Large intestine (tissue), 3 donors: ENCODE measurements around the gene CHSY1. TPM values are rescaled to one million over a fixed set of nuclear protein-coding genes. Genes with fewer than 3 reads are reported as not detected.
A peak's percentile ranks its signal among the peaks of the same experiment; 100 is the strongest.

Experiments
- DNase-seq, 2 donors: peaks; one replicate each; pipeline versions ENCODE4 v3.0.0 to v3.0.0-alpha.2; 2013
- H3K27ac ChIP-seq: one replicate; pipeline ENCODE4 v1.5.1; 2013; ENCODE audit warnings: low read length
- H3K27me3 ChIP-seq: 2 replicates; pipeline ENCODE4 v1.6.1; 2013; ENCODE audit warnings: low read length; ENCODE audit not compliant: control insufficient read depth, insufficient read depth
- H3K36me3 ChIP-seq: 2 replicates; pipeline ENCODE4 v1.6.1; 2013; ENCODE audit warnings: low read length; ENCODE audit not compliant: control insufficient read depth, insufficient read depth
- H3K4me1 ChIP-seq: one replicate; pipeline ENCODE4 v1.6.1; 2013; ENCODE audit warnings: low read length; ENCODE audit not compliant: control insufficient read depth, insufficient read depth
- H3K4me3 ChIP-seq: one replicate; pipeline ENCODE4 v1.5.1; 2013; ENCODE audit warnings: low read length
- H3K9me3 ChIP-seq: one replicate; pipeline ENCODE4 v1.6.1; 2013; ENCODE audit warnings: mild to moderate bottlenecking, low read depth, low read length, moderate library complexity; ENCODE audit not compliant: control insufficient read depth
- WGBS: methylation state at CpG from one replicate; pipeline ENCODE4 v1.1.5; 2013; ENCODE audit warnings: low lambda C conversion rate; ENCODE audit not compliant: insufficient coverage; 5-methylcytosine and 5-hydroxymethylcytosine counted together
- polyA plus RNA-seq: library from polyadenylated mRNA; unstranded; fragments of 120-200 nt; gene quantifications from one replicate; pipeline ENCODE4 v1.2.1, GENCODE V29; 2013

The CHSY1 gene
- polyA plus RNA-seq, 1 donor: 14.9 TPM

- Histone ChIP-seq H3K9me3 (no peaks in the 10 kb centered on the region), H3K27me3 (no peaks in the 10 kb centered on the region), H3K27ac (peak overlapping the region; percentile 44), H3K36me3 (no peaks in the 10 kb centered on the region), H3K4me3 (no peak overlapping the region), H3K4me1 (no peaks in the 10 kb centered on the region)
- WGBS: no CpG with 5 or more reads among the region's 29 CpGs
- no peak for DNase-seq
Observed at GRCh38 chr15:101188637-101189408, 63.0 kb downstream of the CHSY1 start.

- 76% methylated on average over 4 of the region's 18 CpGs for WGBS
- no peaks in the 10 kb centered on the region for H3K4me1 ChIP-seq
Observed at GRCh38 chr15:101187820-101188636, 63.8 kb downstream of the CHSY1 start.

GRCh38 chr15:101185770-101186169 is 66.1 kb downstream of the CHSY1 start:
- H3K27ac ChIP-seq: no peak overlapping the region

More at GRCh38 chr15:101187820-101188636, 63.8 kb downstream of the CHSY1 start:
- DNase-seq: peak in 1 of 2 donors; percentile 49
- Histone ChIP-seq H3K27ac (peak overlapping the region; percentile 32), H3K36me3 (peaks cover 2% of the 10 kb centered on the region), H3K4me3 (no peak overlapping the region), H3K9me3 (no peaks in the 10 kb centered on the region), H3K27me3 (no peaks in the 10 kb centered on the region)

GRCh38 chr15:101185336-101185735 is 66.5 kb downstream of the CHSY1 start:
- Histone ChIP-seq H3K27me3 (no peaks in the 10 kb centered on the region), H3K9me3 (no peaks in the 10 kb centered on the region), H3K4me3 (no peak overlapping the region), H3K36me3 (peaks cover 2% of the 10 kb centered on the region), H3K27ac (no peak overlapping the region), H3K4me1 (no peaks in the 10 kb centered on the region)
- DNase-seq: no peak
- no CpG with 5 or more reads among the region's 6 CpGs for WGBS

More at GRCh38 chr15:101185770-101186169, 66.1 kb downstream of the CHSY1 start:
- H3K27me3 ChIP-seq: no peaks in the 10 kb centered on the region
- no peak for DNase-seq
- no peak overlapping the region for H3K4me3 ChIP-seq
- no peaks in the 10 kb centered on the region for H3K9me3 ChIP-seq
- H3K4me1 ChIP-seq: no peaks in the 10 kb centered on the region
- 100% methylated on average over 1 of the region's 5 CpGs for WGBS
- peaks cover 2% of the 10 kb centered on the region for H3K36me3 ChIP-seq

GRCh38 chr15:101184830-101185229 is 67.0 kb downstream of the CHSY1 start:
- Histone ChIP-seq H3K27me3 (no peaks in the 10 kb centered on the region), H3K9me3 (no peaks in the 10 kb centered on the region), H3K4me3 (no peak overlapping the region), H3K36me3 (peaks cover 2% of the 10 kb centered on the region), H3K27ac (no peak overlapping the region), H3K4me1 (no peaks in the 10 kb centered on the region)
- no peak for DNase-seq
- 94% methylated on average over 2 of the region's 7 CpGs for WGBS

GRCh38 chr15:101183931-101184305 is 67.9 kb downstream of the CHSY1 start:
- no peak for DNase-seq
- H3K36me3 ChIP-seq: peaks cover 2% of the 10 kb centered on the region
- no CpG with 5 or more reads among the region's 5 CpGs for WGBS
- H3K4me1 ChIP-seq: no peaks in the 10 kb centered on the region
- H3K4me3 ChIP-seq: no peak overlapping the region
- H3K27ac ChIP-seq: no peak overlapping the region
- H3K27me3 ChIP-seq: no peaks in the 10 kb centered on the region
- H3K9me3 ChIP-seq: no peaks in the 10 kb centered on the region

- Histone ChIP-seq H3K4me3 (no peak overlapping the region), H3K27me3 (no peaks in the 10 kb centered on the region), H3K27ac (no peak overlapping the region), H3K9me3 (no peaks in the 10 kb centered on the region), H3K36me3 (peaks cover 6% of the 10 kb centered on the region), H3K4me1 (no peaks in the 10 kb centered on the region)
- DNase-seq: no peak
- no CpG with 5 or more reads among the region's 9 CpGs for WGBS
Observed at GRCh38 chr15:101183226-101183930, 68.5 kb downstream of the CHSY1 start.

GRCh38 chr15:101182215-101182614 is 69.6 kb downstream of the CHSY1 start:
- Histone ChIP-seq H3K27me3 (no peaks in the 10 kb centered on the region), H3K36me3 (peaks cover 17% of the 10 kb centered on the region), H3K4me3 (no peak overlapping the region), H3K4me1 (no peaks in the 10 kb centered on the region), H3K9me3 (no peaks in the 10 kb centered on the region), H3K27ac (no peak overlapping the region)
- DNase-seq: no peak
- WGBS: no CpG with 5 or more reads among the region's 4 CpGs

- 100% methylated on average over 1 of the region's 4 CpGs for WGBS
- Histone ChIP-seq H3K27ac (no peak overlapping the region), H3K36me3 (peaks cover 21% of the 10 kb centered on the region), H3K9me3 (no peaks in the 10 kb centered on the region), H3K4me3 (no peak overlapping the region), H3K27me3 (no peaks in the 10 kb centered on the region), H3K4me1 (no peaks in the 10 kb centered on the region)
- DNase-seq: no peak
Observed at GRCh38 chr15:101181349-101181748, 70.5 kb downstream of the CHSY1 start.

- Histone ChIP-seq H3K27me3 (no peaks in the 10 kb centered on the region), H3K36me3 (peaks cover 21% of the 10 kb centered on the region)
- no peak for DNase-seq
Observed at GRCh38 chr15:101180620-101181307, 71.1 kb downstream of the CHSY1 start.

More at GRCh38 chr15:101180620-101181307, 71.1 kb downstream of the CHSY1 start:
- H3K4me3 ChIP-seq: no peak overlapping the region
- no peaks in the 10 kb centered on the region for H3K4me1 ChIP-seq
- no peaks in the 10 kb centered on the region for H3K9me3 ChIP-seq
- WGBS: 57% methylated on average over 1 of the region's 13 CpGs
- H3K27ac ChIP-seq: no peak overlapping the region
